ENCODE results near the gene INTS6L. TPM values are rescaled to one million over a fixed set of nuclear protein-coding genes. Genes with fewer than 3 reads are reported as not detected.
A peak's percentile ranks its signal among the peaks of the same experiment; 100 is the strongest.

INTS6L gene, protein sequence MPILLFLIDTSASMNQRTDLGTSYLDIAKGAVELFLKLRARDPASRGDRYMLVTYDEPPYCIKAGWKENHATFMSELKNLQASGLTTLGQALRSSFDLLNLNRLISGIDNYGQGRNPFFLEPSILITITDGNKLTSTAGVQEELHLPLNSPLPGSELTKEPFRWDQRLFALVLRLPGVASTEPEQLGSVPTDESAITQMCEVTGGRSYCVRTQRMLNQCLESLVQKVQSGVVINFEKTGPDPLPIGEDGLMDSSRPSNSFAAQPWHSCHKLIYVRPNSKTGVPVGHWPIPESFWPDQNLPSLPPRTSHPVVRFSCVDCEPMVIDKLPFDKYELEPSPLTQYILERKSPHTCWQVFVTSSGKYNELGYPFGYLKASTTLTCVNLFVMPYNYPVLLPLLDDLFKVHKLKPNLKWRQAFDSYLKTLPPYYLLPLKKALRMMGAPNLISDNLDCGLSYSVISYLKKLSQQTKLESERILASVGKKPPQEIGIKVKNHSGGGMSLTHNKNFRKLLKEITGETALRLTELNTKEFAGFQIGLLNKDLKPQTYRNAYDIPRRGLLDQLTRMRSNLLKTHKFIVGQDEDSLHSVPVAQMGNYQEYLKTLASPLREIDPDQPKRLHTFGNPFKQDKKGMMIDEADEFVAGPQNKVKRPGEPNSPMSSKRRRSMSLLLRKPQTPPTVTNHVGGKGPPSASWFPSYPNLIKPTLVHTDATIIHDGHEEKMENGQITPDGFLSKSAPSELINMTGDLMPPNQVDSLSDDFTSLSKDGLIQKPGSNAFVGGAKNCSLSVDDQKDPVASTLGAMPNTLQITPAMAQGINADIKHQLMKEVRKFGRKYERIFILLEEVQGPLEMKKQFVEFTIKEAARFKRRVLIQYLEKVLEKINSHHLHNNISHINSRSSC
- 10 to 100 TPM in 8 of 10 donors, 1 to 10 TPM in 2; 8.1 to 17.9 (median 12.9) TPM for polyA plus RNA-seq (ENCODE audit: insufficient read length in 10 of 10)
- long read RNA-seq, donor 1 = 0 reads
- long read RNA-seq, donor 2 = 0 reads
- long read RNA-seq, donor 3 = 0 reads
- long read RNA-seq, donor 4 = 0 reads
- long read RNA-seq, donor 5 = 0 reads
- long read RNA-seq, donor 6 = 0 reads
- long read RNA-seq, donor 7, partial matches to known transcripts = 0 of 1 reads
- long read RNA-seq, donor 7, other reads (novel, unspliced or antisense) = 0 of 1 reads
- long read RNA-seq, donor 8 = 0 reads
- long read RNA-seq, donor 9 = 0 reads

DNA sequence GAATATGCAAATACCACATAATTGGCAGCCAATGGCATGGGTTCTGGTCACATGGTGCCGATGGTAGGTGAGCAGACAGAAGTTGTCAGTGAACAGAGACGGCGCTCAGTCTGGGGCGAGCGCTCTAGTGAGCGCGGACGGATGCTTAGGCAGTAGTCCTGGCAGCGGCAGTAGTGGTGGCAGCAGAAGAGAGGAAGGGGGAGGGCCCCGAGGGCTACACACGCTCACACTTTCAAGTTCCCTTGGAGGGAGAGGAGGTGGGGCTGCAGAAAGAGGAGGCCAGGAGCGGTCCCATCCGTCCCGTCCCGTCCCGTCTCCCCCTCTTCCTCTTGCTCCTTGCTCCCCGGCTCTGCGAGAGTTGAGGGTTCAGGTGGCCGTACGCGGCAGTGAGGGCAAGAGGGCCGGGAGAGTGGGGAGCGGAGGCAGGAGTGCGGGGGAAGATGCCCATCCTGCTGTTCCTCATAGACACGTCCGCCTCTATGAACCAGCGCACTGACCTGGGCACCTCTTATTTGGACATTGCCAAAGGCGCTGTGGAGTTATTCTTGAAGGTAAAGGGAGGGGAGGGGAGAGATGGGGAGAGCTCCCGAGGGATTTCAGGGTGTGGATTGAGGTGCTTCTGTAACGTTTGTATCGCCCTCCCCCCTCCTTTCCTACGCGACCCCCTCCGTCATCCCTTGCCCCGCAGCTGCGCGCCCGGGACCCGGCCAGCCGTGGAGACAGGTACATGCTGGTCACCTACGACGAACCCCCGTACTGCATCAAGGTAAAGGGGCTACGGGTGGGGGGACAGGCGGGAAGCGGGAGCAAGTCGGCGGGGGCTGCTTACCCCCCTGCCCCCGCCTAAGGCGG, at the start of gene INTS6L:
Gene INTS6L (plus strand): TSS at position 108 of the 852 bp plus-strand sequence. CDS start 333 bp downstream, at position 441.
- DNase-seq = peak; percentile 84 to 93 (median 86)

DNA sequence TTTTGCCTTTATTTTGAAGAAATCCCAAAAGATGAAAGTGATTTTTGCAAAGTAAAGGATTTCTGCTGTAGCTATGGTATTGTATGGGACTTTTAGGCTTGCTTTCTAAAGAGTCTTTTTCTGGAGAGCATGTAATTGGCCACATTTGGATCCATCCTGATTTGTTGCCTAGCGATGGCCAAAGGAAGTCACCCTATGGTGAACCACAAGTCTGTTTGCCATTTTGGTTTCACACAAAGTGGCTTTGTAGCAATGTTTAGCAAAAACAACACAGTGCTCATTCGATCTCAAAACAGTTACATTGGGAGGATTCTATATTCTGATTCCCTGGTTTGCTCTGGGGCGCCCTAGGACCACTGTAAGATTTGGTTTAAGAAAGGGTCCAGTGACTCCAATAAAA, 44.1 kb upstream of the INTS6L start:
- DNase-seq = no peak

DNA sequence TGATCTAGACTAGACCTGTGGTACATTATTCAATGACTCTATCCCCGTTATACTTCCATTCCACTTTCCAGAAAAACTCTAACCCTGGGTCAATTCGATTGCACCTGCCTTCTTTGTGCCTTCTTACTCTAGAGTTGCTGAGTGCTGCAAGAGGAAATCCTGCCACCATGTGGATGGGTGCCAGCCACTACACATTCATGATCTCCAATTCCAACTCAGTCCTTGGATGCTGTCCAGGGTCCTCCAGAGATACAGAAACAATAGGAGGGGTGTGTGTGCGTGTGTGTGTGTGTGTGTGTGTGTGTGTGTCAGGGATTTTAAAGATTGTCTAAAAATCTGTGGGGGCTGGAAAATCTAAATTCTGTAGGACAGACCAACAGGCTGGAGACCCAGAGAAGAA, 42.9 kb upstream of the INTS6L start:
- peak; percentile 33 to 55 (median 47) for DNase-seq

DNA sequence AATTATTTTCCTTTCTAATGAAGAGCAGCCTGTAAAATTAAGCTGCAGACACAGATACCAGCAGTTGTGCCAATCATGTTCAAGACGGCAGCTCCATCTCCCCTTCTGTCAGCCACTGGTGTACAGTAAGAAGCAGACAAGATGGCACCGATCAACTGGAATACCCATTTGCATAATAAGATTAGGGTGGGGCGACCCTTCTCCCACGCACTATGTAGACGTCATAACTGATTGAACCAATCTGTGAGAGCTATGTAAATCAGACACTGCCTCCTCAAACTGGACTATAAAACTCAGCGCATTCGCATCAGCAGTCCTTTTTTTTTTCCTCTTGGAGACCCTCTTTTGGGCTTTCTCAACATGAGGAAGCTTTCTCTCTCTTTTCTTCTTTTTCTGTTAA, 40.4 kb upstream of the INTS6L start:
- DNase-seq = no peak

DNA sequence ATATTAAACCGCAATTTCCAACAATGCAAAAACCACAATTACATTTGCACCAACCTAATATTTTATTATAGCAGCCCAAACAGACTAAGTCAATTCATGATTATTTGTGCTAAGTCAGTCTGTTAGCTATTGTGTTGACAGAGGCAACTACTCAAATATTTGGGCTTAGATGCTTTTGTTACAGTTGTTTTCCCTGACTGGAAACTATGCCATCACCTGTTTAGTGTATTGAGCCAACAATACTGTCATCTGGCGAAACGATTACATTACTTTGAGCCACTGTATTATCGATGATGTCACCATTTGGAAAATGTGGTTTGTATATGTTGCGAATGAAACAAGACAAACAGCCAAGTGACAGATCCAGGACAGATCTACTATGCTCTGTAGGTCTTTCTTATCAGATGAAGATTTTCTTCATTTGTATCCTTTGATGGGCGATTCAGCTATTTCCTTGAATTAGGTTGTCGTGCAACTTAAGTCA, 38.7 kb upstream of the INTS6L start:
- DNase-seq = peak in 1 of 3 donors; percentile 6

DNA sequence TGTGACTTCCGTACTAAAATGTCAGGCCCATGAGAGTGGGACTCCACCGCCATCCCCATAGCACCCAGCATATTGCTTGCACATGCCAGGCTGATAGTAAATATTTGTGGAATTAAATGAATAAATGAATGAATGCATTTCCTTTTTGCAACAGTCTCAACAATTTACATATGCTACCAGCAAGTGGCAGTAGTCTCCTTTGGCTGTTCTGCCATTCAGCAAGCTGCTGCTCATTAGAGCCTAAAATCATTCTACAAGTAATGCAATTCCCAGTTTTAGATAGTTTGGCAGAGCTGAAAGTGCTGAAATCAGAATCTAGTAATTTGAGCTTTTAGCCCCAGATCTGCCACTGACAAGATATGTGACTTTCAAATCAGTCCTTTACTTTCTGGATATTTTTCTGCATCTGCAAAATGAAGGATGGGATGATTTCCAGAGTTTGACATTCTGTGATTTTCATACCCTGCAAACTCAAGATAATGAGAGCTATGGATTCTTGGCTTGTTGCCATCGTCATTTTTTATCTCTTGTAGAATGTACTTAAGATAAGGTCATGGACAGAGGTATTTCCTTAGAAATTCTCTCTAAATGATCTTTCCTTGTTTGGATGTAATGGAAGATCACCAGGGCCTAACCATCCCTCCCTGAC, 35.7 kb upstream of the INTS6L start:
- peak; percentile 23 to 64 (median 36) for DNase-seq

DNA sequence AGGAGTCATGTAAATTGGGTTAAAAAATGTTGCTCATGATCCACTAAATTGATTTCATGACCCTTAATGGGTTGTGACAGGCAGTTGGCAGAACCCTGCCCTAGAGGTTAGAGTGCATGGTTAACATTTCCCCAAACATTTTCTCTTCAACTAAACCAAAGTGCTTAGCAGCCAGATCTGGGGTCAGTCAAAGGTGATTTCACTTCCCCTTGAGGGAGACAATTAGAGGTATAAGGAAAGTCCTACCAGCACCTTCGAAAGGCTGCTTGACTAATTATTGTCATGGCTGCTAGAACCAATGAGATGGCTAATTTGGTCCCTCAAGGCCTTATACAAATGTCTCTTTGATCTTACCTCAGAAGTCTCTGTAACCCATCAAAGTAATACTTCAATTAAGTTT, 30.9 kb upstream of the INTS6L start:
- DNase-seq = no peak

DNA sequence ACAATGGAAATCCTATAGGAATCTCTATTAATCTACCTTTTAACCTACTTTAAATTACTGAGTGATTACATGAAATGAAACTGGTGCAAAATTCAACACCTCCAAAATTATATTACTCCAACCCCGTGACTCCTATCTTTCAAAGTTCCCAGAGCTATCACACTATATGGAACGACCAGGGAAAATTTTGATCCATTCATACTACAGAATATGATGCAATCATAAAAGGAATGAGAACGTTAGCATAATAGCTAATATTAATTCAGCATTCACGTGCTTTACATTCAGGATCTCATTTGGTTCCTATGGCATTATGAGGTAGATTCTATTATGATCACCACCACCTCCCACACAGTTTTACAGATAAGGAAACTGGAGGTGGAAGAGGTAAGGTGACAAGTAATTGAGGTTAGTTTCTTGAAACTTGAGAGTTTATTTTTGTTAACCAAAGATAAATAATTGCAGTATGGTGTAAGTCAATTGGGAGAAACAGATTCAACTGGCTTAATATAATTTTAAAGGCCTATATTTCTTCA, 29.4 kb upstream of the INTS6L start:
- DNase-seq = no peak

DNA sequence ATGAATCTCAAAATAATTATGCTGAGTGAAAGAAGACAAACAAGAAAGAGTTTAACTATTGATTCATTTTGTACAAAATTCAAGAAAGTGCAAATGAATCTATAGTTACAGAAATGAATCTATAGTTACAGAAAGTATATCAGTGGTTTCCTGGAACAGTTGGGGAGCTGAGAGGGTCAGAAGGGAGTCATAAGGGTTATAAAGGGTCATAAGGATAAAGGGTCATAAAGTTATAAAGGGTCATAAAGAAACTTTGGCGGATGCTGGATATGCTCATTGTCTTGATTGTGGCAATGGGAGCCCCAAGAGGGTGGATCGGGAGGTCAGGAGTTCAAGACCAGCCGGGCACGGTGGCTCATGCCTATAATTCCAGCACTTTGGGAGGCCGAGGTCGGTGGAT, 26.0 kb upstream of the INTS6L start:
- DNase-seq = no peak

DNA sequence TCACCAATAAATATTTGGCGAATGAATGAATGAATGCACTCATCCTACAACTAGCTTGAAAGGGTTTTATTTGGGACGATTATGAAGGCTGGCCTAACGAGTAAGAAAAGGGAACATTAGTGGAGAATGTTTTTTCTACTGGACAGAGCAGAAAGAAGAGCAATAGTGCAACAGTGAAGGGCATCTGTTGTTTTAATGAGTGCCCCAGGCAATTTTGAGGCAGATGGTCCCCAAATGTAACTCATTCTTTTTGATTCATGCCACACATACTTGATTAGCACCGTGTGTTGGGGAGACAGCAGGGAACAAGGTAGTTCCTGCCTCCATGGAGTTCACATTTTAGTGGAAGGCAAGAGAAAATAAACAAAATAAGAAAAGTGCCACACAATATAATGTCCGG, 22.7 kb upstream of the INTS6L start:
- DNase-seq = no peak

DNA sequence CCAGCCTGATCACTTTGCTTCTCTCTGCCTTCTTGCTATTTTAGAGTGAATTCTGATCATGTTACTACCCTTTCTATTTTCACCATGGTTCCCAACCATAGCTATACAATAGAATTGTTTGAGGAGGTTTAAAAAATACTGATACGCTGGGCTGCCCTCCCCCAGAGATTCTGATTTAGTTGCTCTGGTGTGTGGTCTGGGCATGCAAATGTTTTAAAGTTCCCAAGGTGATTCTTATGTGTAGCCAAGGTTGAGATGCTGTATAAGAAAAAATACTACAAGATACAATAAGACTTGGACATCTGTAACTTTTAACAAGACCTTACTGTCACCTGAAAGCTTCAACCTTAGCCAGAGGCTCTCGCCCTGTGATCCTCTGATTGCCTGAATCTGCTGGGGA, 22.2 kb upstream of the INTS6L start:
- DNase-seq = no peak

DNA sequence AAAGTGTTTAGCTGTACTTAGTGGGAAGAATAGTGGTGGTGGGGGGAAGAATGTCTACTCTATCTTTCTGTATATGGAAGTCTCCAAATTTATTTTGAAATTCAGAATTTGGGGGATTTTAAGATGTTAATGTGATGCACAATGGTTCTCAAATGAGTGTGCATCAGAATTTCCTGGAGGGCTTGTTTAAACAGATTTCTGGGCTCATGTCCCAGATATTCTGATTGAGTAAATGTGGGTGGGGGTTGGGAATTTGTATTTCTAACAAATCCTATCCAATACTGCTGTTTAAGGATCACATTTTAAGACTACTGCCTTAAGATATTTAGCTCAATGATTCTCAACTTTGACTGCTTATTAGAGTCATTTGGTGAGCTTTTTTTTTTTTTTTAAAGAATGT, 15.1 kb upstream of the INTS6L start:
- peak; percentile 28 to 49 (median 29) for DNase-seq

DNA sequence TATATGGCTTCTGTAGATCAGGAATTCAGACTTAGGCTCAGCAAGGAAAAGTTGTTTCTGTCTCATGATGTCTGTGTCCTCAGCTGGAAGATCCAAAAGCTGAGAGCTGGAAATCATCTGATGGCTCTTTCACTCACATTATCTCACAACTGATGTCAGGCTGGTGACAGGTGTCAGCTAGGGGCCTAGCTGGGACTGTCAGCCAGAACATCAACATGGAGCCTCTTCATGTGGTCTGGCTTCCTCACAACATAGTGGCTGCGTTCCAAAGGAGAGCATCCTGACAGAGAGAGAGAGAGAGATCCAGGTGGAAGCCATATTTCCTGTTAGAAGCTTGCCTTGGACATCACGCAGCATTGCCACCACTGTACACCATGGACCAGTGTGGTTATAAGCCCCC, 10.6 kb upstream of the INTS6L start:
- no peak for DNase-seq

DNA sequence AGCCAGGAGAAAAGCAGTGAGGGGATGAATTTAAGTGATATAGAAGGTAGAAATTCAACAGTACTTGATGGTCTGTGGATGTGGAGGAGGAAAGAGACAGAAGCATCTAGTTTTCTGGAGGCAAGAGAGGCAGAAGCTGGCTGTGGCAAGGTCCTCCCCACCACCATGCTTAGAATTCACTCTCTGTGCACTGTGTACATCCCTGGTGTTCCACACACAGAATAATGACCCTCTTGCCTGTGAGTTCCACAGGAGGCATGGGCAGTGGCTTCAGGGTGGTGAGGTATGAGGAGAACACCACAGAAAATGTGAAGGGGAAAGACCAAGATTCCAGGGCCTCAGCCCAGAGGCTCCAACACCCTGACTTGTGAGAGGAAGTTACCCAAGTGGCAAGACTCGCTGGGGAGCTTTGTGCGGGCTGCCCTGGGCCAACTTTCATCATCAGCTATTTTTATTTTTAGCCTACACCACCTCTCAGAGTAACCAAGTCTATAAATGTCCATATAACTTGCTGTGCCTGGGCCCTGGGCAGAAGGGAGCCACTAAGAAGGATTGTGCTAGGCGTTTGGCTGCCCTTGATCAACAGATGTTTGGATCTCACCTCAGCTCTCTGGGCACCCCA, 7.8 kb upstream of the INTS6L start:
- no peak for DNase-seq

DNA sequence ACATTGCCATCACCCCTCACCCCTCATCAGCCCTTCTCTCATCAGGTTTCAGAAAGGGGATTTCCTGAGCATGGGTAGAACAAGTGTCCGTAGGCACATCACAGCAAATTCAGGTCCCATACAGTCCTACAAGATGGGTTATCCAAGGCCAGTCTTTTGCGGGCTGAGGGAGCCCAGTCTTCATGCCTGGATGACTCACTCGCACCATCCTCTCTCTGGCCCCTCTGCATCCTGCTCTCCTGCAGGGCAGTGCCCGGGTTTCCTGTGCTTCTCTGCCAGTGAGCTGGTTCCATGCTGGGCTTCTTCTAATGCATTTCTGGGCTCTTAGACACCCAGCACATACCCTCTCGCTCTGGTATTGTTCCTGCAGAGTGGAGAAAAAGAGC, 7.3 kb upstream of the INTS6L start:
- no peak for DNase-seq

DNA sequence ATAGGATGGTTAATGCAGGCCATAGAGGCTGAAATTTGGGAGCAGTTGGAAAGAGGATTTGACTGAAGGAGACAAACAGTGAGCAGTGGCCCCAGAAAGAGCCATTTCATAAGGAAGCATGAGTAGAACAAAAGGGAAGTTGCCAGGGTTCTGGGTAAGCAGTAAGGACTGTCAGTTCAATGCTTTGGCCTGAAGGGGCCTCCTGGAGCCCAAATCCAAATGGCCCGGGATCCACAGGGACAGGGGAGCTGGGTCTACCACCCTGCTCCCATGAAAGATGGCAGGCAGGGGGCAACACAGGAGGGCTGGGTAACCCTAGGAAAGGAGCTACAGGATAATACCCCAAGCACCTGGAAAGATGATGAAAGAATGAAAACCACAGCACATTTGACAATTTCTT, 4.1 kb upstream of the INTS6L start:
- DNase-seq = no peak

DNA sequence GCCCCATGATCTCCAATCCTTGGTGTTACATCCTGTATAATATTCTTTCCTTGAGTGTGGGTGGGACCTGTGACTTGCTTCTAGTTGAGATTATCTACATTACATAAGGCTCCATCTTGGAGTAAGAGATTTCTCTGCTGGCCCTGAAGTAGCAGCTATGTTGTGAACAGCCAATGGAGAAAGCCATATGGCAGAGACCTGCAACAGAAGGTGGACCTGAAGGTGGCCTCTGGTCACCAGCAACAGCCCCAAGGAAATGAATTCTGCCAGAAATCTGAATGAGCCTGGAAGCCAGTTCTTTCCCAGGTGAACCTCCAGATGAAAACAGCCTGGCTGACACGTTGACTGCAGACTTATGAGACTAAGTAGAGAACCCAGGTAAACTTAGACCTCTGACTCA, 2.3 kb upstream of the INTS6L start:
- DNase-seq = no peak

DNA sequence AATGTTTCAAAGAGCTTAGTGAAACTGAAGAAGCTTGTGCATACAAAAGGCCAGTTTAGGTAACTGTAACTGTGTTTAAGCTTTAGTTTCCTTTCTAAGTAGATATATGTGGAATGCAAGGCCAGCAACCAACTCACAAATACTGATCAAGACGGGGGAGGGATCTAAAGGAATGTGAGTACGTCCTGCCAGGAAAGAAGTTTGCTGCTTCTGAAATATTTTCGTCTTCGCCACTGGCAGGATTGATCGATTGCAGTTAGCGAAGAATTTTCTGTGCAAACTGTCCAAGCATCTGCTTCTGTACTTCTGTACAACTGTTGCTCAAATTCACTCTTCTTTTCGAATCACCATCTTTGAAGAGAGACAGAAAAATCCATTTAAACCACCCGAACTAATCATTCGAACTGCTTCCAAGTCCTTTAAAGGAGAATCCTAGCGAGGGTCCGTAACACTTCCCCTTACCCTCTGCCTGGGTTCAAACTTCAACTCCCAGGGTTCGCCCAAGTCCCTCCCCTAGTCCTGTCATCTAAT, 373 bp upstream of the INTS6L start:
- DNase-seq = peak; percentile 43 to 81 (median 57)

DNA sequence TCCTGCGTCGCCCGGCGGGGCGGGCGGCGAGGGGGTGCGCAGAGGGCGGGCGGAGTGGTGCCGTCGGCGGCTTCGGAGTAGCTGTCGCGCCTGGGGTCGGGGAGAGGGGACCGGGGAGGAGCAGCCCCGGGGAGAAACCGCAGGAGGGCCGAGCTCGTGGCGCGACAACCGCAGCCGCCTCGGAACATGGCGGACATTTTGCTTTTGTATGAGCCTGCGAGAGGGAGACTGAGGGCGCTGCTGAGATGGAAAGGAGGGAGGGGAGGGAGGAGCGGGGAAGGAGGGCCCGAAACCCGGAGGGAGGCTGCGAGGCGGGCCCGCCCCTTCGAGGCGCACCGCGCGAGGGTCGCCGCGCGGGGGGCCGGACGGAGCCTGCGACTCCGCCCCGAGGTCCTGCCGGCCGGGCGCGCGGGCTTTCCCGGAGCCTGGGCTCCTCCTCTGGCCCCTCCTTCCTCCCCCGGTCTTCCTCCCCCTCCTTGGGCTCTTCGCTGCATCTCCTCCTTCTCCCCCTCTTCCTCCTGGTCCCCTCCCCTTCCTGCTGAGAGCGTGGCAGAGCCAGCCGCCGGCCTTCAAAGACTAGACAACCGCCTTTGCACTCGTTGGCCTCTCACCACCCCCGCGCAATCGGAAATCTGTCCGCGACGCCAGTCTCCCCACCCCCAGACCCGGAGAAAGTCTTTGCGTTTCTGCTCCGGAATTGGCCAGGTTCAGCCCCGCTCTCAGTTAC, 1.1 kb downstream of the INTS6L start:
- peak; percentile 88 to 94 (median 90) for DNase-seq
